Activated naive CD8-positive, alpha-beta T cell treated with anti-CD3 and anti-CD28 coated beads, Interleukin-2, amount 50 U/mL, for 16 hours (primary cell): ENCODE data around the gene AFF4.
"Not testable (repeated sequence)": the region's sequence is repeated elsewhere in the genome, so short reads cannot be mapped to it uniquely, and the experiment has no call there.

Experiments
- DNase-seq: peaks from one replicate; pipeline ENCODE4 v3.0.0-alpha.2; 2020; ENCODE audit warnings: low read depth, low spot score

Gene AFF4, protein sequence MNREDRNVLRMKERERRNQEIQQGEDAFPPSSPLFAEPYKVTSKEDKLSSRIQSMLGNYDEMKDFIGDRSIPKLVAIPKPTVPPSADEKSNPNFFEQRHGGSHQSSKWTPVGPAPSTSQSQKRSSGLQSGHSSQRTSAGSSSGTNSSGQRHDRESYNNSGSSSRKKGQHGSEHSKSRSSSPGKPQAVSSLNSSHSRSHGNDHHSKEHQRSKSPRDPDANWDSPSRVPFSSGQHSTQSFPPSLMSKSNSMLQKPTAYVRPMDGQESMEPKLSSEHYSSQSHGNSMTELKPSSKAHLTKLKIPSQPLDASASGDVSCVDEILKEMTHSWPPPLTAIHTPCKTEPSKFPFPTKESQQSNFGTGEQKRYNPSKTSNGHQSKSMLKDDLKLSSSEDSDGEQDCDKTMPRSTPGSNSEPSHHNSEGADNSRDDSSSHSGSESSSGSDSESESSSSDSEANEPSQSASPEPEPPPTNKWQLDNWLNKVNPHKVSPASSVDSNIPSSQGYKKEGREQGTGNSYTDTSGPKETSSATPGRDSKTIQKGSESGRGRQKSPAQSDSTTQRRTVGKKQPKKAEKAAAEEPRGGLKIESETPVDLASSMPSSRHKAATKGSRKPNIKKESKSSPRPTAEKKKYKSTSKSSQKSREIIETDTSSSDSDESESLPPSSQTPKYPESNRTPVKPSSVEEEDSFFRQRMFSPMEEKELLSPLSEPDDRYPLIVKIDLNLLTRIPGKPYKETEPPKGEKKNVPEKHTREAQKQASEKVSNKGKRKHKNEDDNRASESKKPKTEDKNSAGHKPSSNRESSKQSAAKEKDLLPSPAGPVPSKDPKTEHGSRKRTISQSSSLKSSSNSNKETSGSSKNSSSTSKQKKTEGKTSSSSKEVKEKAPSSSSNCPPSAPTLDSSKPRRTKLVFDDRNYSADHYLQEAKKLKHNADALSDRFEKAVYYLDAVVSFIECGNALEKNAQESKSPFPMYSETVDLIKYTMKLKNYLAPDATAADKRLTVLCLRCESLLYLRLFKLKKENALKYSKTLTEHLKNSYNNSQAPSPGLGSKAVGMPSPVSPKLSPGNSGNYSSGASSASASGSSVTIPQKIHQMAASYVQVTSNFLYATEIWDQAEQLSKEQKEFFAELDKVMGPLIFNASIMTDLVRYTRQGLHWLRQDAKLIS

DNA sequence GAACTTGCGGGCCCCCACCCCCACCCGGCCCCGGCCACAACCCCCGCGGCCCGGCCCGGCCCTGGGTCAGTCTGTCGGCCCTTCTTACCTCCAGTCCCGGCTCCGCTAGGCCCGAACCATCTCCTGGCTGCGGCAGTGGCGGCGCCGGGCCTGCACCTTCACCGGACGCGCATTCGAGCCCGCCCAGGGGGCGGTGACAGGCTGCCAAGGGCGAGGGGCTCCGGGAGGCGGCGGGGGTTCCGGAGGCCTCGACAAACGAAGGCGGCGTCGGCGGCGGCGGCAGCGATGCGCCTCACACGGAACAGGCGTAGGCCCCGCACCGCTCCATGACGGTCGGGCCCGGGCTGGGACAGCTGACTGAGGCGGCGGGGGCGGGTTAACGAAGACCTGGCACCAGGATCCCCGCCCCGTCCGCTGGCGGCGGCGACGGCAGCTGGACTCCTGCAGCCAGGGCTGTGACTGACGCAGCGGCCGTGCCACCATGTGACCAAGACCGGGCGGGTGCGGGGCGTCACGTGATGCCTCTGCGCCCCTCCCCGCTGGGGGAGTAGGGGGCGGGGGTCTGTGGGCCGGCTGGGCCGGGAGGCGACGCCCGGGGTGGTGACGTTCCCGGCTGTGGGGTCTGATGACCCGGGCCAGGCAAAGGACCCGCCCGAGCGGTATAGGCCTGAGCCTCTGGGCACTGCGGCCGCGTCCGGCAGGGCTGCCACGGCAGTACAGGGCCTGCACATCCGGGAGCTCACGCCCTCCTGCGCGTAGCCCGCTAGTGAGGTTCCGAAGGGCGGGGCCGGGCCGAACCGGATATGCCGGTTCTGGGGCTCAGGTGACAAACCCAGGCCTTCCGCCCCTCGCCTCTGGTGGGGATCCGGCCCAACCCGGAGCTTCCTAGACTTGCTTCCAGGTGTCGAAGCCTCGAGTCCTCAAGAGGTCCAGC, at the start of gene AFF4:
TSS of gene AFF4 (minus strand) at position 464 of the 934 bp plus-strand sequence. CDS start 26,445 bp downstream, outside the sequence.
- DNase-seq = peak; percentile 57

DNA sequence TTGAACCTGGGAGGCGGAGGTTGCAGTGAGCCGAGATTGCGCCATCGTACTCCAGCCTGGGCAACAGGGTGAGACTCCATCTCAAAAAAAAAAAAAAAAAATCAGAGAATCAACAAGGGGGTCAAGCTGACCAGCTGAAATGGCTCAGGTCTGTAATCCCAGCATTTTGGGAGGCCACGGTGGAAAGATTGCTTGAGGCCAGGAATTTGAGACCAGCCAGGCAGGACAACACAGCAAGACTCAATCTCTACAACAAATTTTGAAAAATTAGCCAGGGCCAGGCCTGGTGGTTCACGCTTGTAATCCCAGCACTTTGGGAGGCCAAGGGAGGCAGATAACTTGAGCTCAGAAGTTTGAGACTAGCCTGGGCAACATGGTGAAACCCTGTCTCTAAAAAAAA, 45.0 kb upstream of the AFF4 start:
- not testable (repeated sequence) for DNase-seq

DNA sequence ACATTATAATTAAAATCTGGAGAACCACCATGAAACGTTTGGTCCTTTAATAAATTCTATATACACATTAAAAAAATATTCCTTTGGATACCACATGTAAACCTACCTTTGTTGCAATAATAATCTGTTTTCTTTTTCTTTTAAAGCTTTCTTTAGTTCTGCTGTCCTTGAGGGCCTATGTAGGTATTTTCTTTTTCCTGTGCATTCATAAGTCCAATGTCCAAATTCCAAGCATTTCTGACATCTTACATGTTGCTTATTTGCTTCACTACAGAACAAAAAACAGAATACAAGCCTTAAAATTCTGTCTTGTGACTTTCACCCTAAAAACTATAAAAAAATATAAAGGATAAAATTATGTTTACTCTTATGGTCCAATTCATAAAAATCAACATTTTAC, 43.2 kb upstream of the AFF4 start:
- DNase-seq = no peak

DNA sequence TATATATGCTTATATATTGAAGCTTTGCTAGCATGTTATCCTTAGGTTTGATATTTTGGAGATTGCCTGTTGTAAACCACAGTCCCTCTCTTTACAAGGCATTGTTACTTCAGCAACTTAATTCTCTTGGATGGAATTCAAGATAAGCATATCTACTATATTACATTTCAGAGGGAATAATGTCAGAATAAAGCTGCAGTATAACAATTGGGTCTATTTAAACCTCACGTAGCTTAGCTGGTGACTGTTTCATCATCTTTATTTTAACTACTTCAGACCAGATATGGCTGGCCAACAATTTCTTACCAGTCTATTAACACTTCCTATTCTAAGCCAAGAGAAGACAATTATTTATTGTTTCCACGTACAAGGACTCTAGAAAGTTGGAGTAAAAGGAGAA, 35.8 kb upstream of the AFF4 start:
- DNase-seq = no peak

DNA sequence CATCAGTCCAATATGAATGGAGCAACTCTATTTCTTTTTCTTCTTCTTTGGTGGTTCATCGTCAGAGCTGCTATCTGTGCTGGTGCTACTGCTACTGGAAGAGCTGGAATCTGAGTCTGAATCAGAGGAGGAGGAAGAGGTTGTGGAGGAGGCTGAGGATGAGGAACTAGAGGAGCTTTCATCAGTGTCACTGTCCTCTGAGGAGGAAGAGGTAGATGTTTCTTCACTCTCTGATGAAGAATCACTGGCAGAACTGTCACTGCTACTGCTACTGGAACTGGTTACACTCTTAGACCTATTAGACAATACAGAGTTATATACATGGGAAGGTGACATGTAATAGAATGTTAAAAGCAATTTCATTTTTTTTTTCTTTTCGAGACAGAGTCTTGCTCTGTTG, 35.1 kb upstream of the AFF4 start:
- DNase-seq = no peak

DNA sequence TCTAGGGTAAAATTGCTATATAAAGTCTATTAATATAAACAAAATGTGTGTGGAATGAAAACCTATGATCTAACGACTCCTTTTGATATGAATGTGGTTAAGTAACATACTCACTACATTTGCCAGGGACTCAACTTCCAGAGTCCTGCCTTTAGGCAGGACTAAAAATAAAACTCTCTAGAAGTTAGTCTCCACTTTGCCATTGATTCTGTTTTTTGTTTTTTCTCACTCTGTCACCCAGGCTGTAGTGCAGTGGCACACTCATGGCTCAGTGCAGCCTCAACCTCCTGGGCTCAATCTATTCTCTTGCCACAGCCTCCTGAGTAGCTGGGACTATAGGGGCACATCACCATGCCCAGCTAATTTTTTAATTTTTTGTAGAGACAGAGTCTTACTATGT, 32.9 kb upstream of the AFF4 start:
- no peak for DNase-seq

DNA sequence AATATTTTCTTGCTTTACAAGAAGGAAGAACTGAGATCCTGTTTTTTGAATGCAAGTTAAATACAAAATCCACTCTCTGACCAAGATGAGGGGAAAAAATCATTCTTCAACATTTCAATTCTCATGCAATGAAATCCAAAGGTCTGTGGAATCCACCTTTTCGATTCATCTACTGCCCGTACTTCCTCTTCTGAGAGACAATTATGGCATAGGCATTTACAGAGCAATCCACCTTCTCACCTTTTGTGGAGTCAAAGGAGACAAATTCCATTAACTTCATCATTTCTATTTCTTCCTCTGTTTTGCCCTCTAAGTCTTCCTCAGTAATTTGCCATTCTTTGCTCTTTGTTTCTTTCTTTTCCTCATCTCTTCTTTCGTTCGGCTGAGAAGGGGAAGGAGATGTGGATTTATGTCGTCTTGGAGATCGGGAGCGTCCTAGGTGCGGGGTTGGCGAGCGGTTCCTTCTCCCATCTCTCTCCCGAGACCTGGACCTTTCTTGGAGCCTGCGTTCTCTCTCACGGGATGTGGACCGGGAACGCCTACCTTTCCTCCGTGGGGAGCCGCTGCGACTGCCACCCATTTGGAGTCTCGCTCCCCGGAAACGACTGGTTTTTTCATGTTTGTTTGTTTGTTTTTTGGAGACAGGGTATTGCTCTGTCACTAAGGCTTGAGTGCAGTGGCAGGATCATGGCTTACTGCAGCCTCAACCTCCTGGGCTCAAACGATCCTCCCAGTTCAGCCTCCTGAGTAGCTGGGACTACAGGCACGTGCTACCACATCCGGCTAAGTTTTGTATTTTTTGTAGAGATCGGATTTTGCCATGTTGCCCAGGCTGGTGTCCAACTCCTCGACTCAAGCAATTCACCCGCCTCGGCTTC, 24.3 kb upstream of the AFF4 start:
- no peak for DNase-seq

DNA sequence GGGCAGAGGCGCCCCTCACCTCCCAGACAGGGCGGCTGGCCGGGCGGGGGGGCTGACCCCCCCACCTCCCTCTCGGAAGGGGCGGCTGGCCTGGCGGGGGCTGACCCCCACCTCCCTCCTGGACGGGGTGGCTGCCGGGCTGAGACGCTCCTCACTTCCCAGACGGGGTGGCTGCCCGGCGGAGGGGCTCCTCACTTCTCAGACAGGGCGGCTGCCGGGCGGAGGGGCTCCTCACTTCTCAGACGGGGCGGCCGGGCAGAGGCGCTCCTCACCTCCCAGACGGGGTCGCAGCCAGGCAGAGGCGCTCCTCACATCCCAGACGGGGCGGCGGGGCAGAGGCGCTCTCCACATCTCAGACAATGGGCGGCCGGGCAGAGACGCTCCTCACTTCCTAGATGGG, 19.5 kb upstream of the AFF4 start:
- DNase-seq = not testable (repeated sequence)

DNA sequence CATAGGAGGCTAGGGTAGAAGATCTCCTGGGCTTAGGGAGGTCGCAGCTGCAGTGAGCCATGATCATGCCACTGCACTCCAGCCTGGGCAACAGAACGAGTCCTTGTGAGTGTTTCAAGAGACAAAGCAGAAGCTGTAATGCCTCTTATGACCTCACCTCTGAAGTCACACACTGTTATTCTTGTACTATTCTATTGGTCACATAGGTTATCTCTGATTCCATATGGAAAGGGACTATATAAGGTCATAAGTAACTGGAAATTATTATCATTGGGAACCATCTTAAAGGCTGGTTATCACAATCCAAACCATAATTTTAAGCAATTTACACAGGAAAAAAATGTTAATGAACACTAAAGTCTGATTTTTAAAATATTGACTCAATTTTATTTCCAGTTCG, 17.9 kb upstream of the AFF4 start:
- DNase-seq = no peak

DNA sequence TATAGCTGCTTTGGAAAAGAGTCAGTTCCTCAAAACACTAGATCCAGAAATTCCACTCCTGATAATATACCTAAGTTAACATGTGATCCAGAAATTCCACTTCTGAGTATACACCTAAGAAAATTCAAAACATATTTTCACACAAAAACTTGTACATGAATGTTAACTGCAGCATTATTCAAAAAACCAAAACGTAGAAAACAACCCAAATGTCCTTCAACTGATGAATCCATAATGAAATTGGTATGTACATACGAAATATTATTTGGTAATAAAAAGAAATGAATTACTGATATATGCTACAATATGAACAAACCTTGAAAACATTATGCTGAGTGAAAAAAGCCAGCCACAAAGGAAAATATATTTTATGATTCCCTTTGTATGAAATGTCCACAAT, 16.5 kb upstream of the AFF4 start:
- no peak for DNase-seq

DNA sequence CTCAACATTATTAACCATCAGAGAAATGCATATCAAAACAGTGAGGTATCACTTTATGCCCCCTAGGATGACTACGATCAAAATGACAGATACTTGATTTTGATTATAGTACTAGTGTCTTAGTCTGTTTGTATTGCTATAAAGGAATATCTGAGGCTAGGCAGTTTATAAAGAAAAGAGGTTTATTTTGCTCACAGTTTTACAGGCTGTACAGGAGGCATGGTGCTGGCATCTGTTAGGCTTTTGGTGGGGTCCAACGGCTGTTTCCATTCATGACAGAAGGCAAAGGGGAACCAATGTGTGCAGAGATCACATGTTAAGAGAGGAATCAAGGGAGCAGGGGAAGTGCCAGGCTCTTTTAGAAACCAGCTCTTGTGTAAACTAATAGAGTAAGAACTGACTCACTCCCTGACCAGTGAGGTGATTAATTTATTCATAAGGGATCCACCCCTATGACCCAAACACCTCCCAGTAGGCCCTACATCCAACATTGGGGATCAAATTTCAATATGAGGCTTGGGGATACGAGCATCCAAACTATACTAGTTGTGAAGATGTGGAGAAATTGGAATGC, 16.0 kb upstream of the AFF4 start:
- no peak for DNase-seq

DNA sequence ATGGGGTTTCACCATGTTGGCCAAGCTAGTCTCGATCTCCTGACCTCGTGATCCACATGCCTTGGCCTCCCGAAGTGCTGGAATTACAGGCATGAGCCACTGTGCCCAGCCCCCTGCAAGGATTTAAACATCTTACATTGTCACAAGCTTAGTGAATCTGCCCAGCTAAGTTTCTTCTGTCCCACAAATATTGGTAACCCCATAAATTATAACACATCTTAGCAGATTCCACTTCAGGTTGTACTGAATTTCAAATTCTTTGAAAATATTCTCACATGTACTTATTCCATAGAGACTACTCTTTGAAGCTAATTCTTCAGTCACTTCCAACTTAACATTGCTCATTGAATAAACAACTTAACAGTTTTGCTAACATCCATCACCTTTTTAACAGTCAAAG, 13.4 kb upstream of the AFF4 start:
- DNase-seq = no peak

DNA sequence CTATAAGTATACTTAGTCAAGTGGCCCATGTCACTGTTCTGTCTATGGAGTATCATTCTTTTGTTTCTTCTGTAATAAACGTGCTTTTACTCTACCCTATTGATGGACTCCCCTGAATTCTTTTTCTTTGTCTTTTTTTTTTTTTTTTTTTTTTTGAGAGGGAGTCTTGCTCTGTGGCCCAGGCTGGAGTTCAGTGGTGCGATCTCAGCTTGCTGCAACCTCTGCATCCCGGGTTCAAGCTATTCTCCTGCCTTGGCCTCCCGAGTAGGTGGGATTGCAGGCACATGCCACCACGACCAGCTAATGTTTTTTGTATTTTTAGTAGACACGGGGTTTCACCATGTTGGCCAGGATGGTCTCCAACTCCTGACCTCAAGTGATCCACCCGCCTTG, 9.0 kb upstream of the AFF4 start:
- not testable (repeated sequence) for DNase-seq

DNA sequence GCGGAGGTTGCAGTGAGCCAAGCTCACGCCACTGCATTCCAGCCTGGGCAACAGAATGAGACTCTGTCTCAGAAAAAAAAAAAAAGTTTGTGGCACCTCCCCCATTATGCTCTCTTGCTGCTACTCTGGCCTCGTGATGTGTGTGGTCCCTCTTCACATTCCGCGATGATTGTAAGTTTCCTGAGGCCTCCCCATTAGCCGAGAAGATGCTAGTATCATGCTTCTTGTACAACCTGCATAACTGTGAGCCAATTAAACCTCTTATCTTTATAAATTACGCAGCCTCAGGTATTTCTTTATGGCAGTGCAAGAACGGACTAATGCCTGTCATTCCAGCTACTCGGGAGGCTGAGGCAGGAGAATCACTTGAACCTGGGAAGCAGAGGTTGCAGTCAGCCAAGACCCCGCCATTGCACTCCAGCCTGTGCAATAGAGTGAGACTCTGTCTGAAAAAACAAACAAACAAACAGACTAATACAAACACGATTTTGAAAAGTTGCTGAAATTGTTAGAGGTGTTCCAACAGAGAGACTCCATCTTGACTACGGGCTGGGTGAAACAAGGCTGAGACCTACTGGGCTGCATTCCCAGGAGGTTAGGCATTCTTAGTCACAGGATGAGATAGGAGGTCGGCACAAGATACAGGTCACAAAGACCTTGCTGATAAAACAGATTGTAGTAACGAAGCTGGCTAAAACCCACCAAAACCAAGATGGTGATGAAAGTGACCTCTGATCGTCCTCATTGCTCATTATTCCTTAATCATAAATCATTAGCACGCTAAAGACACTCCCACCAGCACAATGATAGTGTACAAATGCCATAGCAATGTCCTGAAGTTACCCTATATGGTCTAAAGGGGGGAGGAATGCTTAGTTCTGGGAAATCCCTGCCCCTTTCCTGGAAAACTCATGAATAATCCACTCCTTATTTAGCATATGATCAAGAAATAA, 8.3 kb upstream of the AFF4 start:
- DNase-seq = no peak

DNA sequence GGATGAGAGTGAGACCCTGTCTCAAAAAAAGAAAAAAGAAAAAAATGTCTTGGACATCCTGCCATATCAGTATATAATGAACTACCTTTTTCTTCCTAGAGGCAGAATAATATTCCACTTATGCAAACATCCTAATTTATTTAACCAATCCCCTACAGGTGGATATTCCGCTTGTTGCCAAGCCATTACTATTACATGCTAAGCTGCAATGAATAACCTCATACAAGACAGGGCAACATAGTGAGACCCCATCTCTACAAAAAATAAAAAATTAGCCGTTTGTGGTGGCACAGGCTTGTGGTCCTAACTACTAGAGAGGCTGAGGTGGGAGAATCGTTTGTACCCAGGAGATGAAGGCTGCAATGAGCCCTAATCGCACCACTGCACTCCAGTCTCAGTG, 1.7 kb upstream of the AFF4 start:
- no peak for DNase-seq

DNA sequence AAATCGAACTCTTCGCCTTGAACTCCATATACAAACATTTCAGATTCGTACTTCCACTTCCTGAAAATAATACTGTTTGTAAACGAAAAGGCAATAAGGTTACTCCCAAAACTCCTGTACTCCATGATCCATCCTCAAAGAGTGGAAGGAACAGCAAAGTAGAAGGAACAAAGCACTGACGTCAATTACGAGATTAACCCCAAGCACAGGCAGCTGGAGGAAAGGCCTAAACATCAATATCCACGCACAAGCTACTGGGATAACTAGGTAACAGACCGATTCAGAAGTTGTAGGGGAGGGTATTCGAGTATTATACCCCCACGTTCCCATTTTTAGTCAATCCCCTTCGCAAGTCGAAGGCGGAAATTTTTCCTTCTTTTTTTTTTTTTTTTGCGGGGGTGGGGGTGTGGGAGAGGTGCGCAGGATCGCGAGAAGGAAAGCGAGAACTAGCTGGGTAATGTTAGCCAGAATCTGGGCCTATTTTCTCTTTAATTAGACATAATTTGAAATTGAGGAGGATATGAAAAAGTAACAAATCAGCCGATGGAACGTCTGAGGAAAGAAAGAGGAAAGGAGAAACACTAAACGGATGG, 909 bp downstream of the AFF4 start:
- no peak for DNase-seq

DNA sequence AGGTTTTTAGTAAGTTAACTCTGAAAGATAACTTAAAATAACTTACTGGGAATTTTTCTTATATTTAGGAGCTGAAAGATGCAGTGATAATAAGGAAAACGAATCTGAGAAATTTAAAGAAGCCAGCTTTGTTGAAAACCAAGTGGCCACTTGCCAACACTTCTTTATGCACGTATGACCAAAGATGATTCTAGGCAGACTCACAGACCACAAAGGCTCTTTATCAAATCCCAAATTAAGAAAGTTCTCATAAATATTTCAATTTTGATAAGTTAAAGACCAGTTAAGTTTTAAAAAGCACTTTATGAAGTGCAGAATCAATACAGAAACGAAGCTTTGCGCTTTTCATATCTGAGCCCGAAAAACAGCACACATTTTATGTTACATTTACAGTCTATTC, 1.5 kb downstream of the AFF4 start:
- DNase-seq = no peak

DNA sequence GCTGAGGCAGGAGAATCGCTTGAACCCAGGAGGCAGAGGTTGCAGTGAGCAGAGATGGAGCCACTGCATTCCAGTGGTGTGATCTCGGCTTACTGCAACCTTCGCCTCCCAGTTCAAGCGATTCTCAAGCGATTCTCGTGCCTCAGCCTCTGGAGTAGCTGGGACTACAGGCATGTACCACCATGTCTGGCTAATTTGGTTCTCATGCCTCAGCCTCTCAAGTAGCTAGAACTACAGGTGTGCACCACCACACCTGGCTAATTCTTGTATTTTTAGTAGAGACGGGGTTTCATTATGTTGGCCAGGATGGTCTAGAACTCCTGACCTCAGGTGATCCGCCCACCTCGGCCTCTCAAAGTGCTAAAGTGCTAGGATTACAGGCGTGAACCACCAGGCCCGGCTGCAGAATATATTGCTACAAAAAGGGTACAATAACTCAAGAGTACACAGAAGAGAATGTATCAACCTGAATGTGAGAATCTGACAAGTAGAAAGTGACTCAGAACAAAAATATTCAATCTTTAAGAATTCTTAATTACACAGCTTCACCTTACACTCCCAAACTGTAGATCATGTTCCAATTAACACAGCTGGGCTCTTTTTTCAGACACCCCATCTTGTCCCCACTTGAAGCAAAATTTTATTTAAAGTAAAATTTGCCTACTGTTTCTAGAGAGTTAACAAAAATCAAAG, 2.2 kb downstream of the AFF4 start:
- not testable (repeated sequence) for DNase-seq
